ENCODE results near the gene UBE2D3.
A peak's percentile ranks its signal among the peaks of the same experiment; 100 is the strongest.

GRCh38 chr4:102792361-102792936 lies 34.9 kb downstream of the UBE2D3 start:
- TF ChIP-seq POLR2A (IDR thresholded peaks at IDR 0.05; ENCODE audit: low read depth, low read length) (peak; percentile 64), POLR2AphosphoS5 (IDR thresholded peaks at IDR 0.05; ENCODE audit: low read depth, low read length) (peak; percentile 79), TAF1 (IDR thresholded peaks at IDR 0.05; ENCODE audit: borderline replicate concordance, low read depth, low read length) (no peak)
